GM10847 (cell line): Measurements from ENCODE around the gene GDE1.

ENCODE experiments used
- POLR2A ChIP-seq: IDR thresholded peaks from 2 replicates; pipeline ENCODE4 v1.6.1; 2011; ENCODE audit not compliant: insufficient read length; ENCODE audit errors: extremely low read depth

The GDE1 gene

DNA sequence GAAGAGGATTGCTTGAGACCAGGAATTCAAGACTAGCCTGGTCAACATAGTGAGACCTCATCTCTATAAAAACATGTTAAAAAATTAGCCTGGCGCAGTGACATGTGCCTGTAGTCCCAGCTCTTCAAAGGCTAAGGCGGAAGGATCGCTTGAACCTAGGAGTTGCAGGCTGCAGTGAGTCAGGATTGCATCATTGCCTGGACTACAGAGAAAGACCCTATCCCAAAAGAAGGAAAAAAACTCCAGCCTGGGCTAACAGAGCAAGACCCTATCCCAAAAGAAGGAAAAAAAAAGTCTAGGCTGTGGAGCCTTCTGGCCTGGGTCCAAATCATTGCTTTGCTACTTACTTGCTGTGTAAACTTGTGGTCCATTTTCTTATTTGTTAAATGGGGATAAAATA, 6.8 kb upstream of the GDE1 start:
- TF ChIP-seq POLR2A: no peak

DNA sequence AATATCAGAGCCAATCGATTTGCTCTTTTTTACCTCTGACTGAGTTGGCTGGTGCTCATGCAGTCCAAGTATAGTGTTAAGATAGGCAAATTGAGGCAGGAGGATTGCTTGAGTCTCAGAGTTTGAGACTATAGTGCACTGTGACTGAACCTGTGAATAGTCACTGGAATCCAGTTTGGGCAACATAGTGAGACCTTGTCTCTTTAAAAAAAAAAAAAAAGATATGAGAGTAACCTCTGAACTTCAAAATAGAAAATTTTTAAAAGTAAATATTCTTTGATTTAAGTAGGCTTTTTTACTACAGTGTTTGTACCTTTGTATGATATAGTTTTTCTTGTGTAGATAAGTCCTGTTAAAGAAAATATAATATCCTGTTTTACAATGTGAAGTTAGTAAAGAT, 5.3 kb upstream of the GDE1 start:
- TF ChIP-seq POLR2A: no peak

- TF ChIP-seq POLR2A: no peak
Measured at GRCh38 chr16:19525385-19525723, 3.5 kb upstream of the GDE1 start.

DNA sequence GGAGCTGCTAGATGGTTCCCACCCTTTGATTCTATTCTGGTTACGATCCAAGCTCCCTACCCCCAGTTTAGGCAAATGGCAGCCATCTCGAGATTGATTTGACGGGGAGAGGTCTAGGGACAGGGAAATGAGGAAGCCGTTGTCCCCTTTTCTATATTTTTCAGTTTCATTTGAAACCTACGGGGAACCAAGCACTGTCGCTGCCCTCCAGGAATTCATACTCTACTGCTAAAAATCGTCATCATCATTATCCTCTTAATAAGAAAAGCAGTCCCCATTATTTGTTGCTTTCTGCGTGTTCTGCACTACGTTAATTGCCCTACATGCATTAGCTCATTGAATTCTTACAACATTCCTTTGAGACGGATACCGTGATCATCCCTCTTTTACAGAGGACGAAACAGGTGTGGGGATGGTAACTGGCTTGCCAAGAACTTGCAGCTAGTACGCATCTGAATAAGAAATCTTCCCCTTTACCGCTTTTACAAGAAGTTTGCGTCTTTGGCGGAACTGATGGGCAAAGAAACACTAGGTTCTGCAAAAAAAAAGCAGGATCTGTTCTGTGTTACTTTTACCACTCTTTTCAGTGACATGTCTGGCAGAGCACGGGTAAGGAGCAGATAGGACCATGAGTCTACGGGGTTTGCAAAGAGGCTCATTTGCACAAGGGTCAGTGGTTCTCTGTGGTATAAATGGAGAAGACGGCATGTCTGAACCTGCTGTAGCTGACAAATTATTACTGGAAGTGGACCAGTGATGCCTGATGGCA, 2.9 kb upstream of the GDE1 start:
- TF ChIP-seq POLR2A: no peak

- no peak for TF ChIP-seq POLR2A
Measured at GRCh38 chr16:19524356-19524615, 2.4 kb upstream of the GDE1 start.

GRCh38 chr16:19523559-19524355, 1.9 kb upstream of the GDE1 start, which contains the start of gene CCP110:
TSS of gene CCP110 (plus strand) at chr16:19523942. CDS start at chr16:19527882, 3,940 bp downstream.
- TF ChIP-seq POLR2A: peak; percentile 33

DNA sequence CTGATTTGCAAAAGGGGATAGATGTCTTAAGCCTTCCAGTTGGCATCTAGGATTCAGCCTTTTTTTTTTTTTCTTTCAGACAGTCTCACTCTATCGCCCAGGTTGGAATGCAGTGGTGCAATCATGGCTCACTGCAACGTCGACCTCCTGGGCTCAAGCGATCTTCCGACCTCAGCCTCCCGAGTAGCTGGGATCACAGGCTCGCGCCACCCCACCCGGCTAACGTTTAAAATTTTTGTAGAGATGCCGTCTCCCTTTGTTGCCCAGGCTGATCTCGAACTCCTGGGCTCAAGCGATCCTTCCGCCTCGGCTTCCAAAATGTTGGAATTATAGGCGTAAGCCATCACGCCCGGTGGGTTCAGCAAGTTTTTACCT, 1.3 kb upstream of the GDE1 start:
- no peak for TF ChIP-seq POLR2A

DNA sequence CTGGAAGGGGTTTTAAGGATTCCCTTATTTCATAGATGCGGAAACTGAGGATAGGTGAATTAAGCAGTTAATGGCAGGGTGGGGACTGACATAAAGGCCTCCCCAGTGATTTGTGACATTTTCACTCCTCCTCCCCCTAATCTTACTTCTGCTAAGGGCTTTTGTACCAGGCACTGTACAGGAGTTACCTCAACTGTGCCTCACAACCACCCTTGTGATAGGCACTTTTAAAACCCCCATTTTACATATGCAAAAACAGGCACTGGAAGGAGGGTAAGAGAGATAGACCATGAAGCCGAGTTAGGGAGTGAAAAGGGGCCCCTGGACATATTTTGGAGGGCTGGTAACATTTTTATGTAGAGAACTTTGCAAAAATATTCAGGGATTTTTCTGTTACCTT, 862 bp upstream of the GDE1 start:
- no peak for TF ChIP-seq POLR2A

DNA sequence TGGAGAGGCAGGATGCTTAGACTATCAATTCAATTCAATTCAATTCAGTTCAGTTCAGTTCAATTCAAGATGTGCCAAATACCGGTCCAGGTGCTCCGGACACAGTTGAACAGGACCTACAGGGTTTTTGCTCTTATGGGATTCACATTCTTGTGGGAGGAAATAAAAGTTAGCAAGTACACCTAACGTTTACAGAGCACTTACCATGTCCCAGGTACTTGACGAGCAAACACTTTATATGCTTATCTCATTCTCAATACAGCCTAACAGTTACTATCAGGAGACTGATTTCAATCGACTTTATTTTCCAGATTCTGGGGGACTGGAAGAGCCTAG, 467 bp upstream of the GDE1 start:
- TF ChIP-seq POLR2A: no peak

DNA sequence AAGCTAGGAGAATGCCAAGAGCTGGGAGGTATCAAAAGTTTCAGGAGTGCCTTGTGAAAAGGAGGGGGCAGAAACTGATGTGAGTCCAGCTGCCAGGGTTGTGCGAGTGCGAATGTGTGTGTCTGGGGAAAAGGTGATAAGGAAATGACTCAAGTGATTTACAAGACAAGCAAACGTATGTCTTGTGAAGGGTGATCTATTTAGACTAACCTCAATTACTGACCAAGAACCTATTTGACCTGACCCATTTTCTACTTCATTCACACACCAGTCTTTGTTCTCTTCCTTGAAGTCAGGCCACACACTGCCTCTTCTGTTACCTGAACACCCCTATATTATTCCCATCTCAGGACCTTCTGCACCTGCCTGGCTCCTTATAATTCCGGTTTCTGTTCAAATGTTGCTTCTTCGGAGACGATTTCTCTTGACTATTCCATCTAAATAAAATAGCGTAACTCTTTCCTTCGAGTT, 1.0 kb downstream of the GDE1 start:
- no peak for TF ChIP-seq POLR2A

DNA sequence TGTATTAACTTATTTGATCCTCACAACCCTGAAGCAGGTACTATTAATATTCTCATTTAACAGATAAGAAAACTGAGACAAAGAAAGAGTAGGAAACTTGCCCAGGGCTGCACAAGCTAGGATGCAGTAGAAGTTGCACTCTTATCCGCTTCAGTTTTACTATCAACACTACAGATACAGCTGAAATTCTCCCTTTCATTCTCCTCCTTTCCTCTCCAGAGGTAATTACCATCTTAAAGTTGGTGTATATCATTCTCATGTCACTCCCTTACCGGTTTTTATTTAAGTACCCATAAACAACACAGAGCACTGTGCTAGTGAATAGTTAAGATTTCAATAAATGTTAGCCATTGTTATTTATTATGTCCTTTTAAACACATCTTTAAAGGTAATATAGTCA, 3.5 kb downstream of the GDE1 start:
- no peak for TF ChIP-seq POLR2A

- no peak for TF ChIP-seq POLR2A
Measured at GRCh38 chr16:19517424-19518089, 4.3 kb downstream of the GDE1 start.

DNA sequence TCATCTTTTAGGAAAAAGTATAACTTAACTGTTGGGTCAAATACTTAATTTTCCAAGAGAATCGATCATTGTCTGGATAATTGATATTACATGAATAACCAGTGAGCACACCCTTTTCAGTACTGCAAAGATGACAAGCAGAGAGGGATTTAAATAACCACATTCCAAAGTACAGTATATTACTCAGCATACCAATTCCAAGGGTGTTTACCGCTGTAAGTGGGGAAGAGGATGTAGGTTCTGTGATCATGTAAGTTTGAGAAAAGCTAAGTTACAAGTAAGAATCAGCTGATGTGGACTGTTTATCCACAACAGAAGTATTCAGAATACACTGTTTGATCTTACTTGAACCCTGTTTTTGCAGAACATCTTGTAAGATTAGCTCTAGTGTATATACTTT, 6.1 kb downstream of the GDE1 start:
- no peak for TF ChIP-seq POLR2A

DNA sequence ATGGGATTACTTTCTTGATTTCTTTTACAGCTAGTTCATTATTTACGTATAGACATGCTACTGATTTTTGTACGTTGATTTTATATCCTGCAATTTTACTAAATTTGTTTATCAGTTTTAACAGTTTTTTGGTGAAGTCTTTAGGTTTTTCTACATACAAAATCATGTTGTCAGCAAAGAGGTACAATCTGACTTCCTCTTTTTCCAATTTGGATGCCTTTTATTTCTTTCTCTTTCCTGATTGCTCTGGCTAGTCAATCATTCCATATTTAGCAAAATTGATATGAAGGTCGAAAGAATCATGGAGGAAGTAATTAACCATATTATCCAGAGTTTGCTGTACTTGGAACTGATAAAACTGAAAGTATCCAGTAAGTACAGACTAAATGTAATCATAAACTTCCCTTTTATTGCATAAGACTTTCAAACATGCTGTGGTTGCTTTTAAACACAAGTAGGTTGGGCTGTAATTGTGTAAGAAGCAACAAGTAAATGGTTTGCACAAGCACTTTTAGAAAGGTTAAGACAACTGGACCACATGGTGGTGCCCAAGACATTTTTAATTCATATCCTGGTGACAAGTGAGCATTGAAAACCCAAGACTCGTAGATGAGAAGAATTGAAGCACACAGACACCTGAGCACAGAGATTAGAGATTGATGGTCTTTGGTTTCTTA, 8.4 kb downstream of the GDE1 start:
- TF ChIP-seq POLR2A: no peak

GRCh38 chr16:19512297-19512696, 9.6 kb downstream of the GDE1 start:
- no peak for TF ChIP-seq POLR2A

- no peak for TF ChIP-seq POLR2A
Measured at GRCh38 chr16:19507867-19508266, 14.0 kb downstream of the GDE1 start.
